Astrocyte of the spinal cord (primary cell): ENCODE results near the gene FRS2.

Experiments used
- DNase-seq: peaks from one replicate; pipeline ENCODE4 v3.0.0; 2011; ENCODE audit warnings: low read depth, low spot score
- H3K4me3 ChIP-seq: 2 replicates; pipeline ENCODE4 v1.5.1; 2011; ENCODE audit warnings: low read depth, mild to moderate bottlenecking, low read length, moderate library complexity
- in situ Hi-C: cut with HindIII; loops from 2 replicates; pipeline ENCODE4 v1.10.0; 2017; ENCODE audit warnings: low sequenced_read_pairs
- TF ChIP-seq, protein P1 (sequence below): IDR thresholded peaks from 2 replicates; pipeline ENCODE4 v1.5.1; 2012; ENCODE audit warnings: low read depth, mild to moderate bottlenecking, low read length, inconsistent platforms

FRS2 gene

DNA sequence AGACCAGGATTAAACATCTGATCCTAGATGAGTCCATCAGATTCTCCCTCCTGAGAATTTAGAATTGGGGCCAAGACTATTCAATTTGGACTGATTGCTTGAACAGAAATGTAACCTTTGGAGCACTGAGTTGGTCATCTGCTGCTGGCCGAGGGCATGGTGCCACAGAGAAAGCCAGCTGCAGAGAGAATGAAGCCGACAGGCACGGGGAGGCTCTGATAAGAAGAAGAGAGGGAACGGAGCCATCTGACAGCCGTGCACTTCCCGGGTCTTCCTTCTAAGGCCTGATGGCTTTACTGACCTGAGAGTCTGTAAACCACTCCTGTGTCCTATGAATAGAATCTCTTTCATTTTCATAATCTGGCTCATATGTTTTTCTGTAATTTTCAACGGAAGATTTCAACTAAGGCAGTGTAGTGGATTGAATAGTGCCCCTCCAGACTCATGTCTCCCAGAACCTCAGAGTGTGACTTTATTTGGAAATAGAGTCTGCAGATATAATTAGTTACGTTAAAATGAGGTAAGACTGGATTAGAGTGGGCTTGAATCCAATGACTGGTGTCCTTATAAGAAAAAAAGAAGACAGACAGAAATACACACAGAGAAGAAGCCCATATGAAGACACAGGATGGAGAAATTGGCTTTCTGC is 39.1 kb upstream of the FRS2 start:
- TF ChIP-seq, protein P1, sequence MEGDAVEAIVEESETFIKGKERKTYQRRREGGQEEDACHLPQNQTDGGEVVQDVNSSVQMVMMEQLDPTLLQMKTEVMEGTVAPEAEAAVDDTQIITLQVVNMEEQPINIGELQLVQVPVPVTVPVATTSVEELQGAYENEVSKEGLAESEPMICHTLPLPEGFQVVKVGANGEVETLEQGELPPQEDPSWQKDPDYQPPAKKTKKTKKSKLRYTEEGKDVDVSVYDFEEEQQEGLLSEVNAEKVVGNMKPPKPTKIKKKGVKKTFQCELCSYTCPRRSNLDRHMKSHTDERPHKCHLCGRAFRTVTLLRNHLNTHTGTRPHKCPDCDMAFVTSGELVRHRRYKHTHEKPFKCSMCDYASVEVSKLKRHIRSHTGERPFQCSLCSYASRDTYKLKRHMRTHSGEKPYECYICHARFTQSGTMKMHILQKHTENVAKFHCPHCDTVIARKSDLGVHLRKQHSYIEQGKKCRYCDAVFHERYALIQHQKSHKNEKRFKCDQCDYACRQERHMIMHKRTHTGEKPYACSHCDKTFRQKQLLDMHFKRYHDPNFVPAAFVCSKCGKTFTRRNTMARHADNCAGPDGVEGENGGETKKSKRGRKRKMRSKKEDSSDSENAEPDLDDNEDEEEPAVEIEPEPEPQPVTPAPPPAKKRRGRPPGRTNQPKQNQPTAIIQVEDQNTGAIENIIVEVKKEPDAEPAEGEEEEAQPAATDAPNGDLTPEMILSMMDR = no peak
- no peak overlapping the region for H3K4me3 ChIP-seq
- DNase-seq = no peak
- in situ Hi-C loops = no loop called here

DNA sequence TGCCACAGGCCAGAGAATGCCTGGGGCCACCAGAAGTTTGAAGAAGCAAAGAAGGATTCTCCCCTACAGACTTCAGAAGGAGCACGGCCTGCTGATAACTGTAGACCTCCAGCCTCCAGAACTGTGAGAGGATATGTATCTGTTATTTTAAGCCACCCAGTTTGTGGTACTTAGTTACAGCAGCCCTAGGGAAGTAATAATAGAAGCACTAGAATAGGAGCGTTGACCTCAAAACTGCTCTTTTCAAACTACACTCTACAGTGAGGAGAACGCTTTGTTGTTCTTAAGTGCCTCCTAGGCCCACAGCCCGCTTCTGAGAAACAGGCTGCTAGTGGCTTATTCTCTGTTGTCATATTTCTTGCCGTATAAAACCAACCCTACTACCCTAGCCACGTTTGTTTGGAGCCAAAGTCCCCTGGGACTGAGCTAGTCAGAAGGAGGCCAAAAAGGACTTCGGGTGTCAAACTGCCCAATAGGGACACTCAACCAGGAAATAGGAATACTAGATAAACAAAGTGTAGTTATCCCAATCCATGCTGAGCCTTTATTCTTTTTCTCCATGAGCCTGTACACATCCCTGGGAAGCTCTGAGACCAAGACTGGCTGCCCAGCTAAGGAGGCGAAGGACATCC is 38.5 kb upstream of the FRS2 start:
- TF ChIP-seq, protein P1 = no peak
- in situ Hi-C loops = no loop called here
- no peak for DNase-seq
- H3K4me3 ChIP-seq = no peak overlapping the region

DNA sequence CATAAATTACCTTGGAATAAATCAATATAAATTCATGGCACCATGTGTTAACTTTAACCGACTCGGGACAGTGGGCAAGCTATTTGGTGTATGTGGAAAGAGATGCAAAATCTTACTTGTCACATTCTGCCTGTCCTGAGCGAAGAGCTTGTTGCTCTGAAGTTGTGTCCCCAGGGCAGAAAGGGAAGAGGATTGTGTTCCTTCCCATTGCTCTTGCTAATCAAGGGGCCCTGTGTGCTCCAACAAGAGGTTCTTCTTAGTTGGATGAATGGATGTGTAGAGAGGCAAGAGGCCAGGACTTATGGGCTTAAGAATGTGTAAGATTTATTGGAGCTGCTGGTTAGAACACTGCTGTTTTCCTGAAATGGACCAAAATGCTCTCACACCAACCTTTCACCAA is 36.5 kb upstream of the FRS2 start:
- no peak overlapping the region for H3K4me3 ChIP-seq
- DNase-seq = no peak
- TF ChIP-seq, protein P1 = no peak
- in situ Hi-C loops = no loop called here

DNA sequence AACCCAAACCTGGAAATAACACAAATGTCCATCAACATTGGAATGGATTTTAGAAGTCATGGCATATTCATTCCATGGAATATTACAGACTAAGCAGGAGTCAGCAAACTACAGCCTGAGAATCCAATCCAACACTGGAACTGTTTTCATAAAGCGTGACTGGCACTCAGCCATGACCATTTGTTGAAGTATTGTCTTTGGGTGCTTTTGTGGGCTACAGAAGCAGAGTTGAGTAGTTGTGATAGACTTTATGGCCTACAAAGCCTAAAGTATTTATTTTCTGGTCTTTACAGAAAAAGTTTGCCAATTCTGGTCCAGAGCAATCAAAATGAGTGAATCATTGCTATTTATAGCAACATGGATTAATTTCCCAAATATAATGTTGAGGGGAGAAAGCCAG is 34.5 kb upstream of the FRS2 start:
- in situ Hi-C loops = no loop called here
- peak; percentile 5 for DNase-seq
- TF ChIP-seq, protein P1 = no peak
- H3K4me3 ChIP-seq = no peak overlapping the region

DNA sequence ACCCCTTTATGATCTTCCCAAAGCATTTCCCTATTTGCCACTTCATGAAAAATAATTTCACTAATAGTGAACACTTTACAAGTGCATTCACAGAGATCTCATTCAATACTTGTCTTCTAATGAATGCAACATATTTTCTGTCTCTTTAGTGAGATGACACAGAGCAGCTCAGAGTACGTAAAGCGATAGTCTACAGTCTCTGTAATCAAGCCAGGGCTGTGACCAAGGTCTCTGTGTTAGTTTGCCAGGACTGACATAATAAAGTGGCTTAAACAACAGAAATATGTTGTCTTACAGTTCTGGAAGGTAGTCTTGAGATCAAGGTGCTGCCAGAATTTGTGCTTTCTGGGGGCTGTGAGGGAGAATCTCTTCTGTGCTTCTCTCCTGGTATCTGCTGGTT is 33.1 kb upstream of the FRS2 start:
- TF ChIP-seq, protein P1 = no peak
- no peak overlapping the region for H3K4me3 ChIP-seq
- no peak for DNase-seq
- in situ Hi-C loops = no loop called here

DNA sequence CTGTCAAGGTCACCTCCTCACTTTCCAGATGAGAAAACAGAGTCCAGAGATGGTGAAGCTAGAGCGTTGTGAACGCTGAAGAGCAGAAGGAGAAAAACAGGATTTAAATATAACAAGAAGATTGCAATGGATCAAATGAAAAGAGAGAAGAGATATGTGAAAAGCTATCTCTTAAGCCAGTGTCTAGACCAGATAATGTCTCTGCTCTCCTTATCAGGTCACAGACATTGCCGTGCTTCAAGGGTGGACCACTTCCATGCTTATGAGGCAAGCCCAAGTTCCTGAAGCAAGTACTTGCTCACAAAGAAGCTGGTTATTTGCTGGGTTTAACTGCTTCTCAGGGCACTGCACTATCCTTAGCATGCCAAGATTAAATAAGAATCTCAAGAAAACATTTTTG is 31.6 kb upstream of the FRS2 start:
- no peak for DNase-seq
- TF ChIP-seq, protein P1 = no peak
- H3K4me3 ChIP-seq = no peak overlapping the region

DNA sequence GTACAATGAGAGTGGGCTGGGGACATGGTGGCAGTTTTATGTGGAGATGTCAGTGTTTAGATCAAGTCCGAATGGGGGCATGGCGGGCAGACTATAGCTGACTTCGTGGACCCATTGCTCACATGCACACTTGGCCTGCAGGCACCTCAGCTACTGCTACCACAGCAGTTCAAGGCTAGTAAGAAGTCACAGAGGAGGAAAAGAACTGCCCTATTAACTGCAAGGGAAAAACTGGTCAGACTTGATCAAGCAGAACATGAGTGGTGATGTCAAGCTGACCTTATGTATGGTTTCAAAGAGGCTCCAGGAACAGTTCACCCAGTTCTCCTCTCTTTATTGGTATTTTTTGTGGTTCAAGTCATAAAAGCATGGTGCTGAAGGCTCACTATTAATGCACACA is 30.2 kb upstream of the FRS2 start:
- TF ChIP-seq, protein P1 = no peak
- in situ Hi-C loops = no loop called here
- DNase-seq = no peak
- no peak overlapping the region for H3K4me3 ChIP-seq

More for the DNA sequence above, 31.6 kb upstream of the FRS2 start:
- in situ Hi-C loops = no loop called here
